Bronchial epithelial cell (primary cell): ENCODE results near the gene YIF1B. TPM values are rescaled to one million over a fixed set of nuclear protein-coding genes. Genes with fewer than 3 reads are reported as not detected.

Experiments
- DNase-seq: peaks from one replicate; pipeline ENCODE4 v3.0.0-alpha.2; 2010; ENCODE audit warnings: low read depth
- FAIRE-seq: peaks from 2 replicates; lab custom pipeline; 2011; peaks lifted over from hg19 to GRCh38; lab: Jason Lieb, UNC
- H3K27me3 ChIP-seq: 2 replicates; pipeline ENCODE4 v1.5.1; 2011; ENCODE audit warnings: low read length; ENCODE audit not compliant: control insufficient read depth, insufficient read depth
- H3K36me3 ChIP-seq: 2 replicates; pipeline ENCODE4 v1.5.1; 2011; ENCODE audit warnings: low read length; ENCODE audit not compliant: control insufficient read depth, insufficient read depth
- H3K4me3 ChIP-seq: 2 replicates; pipeline ENCODE4 v1.5.1; 2011; ENCODE audit warnings: mild to moderate bottlenecking, low read depth, low read length, control low read depth
- total RNA-seq: library from RNA; depleted of rRNA; stranded (reverse); fragments of >200 nt; gene quantifications from 2 replicates; pipeline ENCODE4 v1.2.1, GENCODE V29; 2014
- TF ChIP-seq, protein P1 (sequence below): IDR thresholded peaks from 2 replicates; pipeline ENCODE4 v1.5.1; 2011; ENCODE audit warnings: mild to moderate bottlenecking, moderate library complexity, low read length, control low read depth, inconsistent platforms; ENCODE audit not compliant: insufficient read depth, severe bottlenecking

Gene YIF1B
- total RNA-seq, 1 donor from 2014 or later: 30.0 TPM

DNA sequence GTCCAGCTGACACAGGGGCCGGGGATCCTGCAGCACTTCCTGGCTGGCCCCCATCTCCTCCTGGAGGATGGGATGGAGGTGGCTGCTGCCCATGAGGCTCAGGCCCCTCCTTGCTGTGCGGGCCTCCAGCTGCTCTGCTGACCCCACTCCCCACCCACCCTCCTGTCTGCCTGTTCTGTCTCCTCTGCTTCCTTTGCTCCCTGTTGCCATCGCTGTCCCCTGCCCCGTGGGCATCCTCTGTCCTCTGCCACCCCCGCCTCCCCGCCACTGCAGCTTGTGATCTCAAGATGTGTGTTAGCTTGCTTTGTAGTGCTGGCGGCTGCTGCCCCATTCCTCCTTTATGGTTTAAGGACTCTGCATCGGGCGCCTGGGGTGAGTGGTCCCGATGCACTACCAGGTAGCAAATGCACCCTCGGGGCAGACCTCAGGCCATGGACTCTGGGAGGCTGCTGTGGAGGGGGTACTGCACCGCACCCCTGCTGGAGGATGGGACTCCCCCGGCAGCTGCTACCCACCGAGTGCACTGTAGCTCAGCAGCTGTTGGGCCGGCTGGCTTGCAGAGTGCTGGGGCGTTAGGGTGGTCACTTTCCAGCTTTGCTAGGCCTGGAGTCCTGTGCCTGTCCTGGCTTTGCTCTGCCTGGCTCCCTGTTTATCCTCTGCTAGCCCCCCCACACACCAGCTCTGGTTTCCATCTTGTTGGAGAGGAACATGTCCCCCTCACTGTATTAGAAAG, 27.5 kb downstream of the YIF1B start:
- Histone ChIP-seq H3K27me3 (no peaks in the 10 kb centered on the region), H3K4me3 (no peak overlapping the region), H3K36me3 (peaks cover 54% of the 10 kb centered on the region)
- FAIRE-seq (no peak), DNase-seq (no peak)
- TF ChIP-seq, protein P1, sequence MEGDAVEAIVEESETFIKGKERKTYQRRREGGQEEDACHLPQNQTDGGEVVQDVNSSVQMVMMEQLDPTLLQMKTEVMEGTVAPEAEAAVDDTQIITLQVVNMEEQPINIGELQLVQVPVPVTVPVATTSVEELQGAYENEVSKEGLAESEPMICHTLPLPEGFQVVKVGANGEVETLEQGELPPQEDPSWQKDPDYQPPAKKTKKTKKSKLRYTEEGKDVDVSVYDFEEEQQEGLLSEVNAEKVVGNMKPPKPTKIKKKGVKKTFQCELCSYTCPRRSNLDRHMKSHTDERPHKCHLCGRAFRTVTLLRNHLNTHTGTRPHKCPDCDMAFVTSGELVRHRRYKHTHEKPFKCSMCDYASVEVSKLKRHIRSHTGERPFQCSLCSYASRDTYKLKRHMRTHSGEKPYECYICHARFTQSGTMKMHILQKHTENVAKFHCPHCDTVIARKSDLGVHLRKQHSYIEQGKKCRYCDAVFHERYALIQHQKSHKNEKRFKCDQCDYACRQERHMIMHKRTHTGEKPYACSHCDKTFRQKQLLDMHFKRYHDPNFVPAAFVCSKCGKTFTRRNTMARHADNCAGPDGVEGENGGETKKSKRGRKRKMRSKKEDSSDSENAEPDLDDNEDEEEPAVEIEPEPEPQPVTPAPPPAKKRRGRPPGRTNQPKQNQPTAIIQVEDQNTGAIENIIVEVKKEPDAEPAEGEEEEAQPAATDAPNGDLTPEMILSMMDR: no peak

GRCh38 chr19:38287604-38288003, 28.1 kb downstream of the YIF1B start:
- TF ChIP-seq, protein P1: no peak
- no peak for DNase-seq
- Histone ChIP-seq H3K27me3 (no peaks in the 10 kb centered on the region), H3K36me3 (peaks cover 51% of the 10 kb centered on the region), H3K4me3 (no peak overlapping the region)
- no peak for FAIRE-seq

DNA sequence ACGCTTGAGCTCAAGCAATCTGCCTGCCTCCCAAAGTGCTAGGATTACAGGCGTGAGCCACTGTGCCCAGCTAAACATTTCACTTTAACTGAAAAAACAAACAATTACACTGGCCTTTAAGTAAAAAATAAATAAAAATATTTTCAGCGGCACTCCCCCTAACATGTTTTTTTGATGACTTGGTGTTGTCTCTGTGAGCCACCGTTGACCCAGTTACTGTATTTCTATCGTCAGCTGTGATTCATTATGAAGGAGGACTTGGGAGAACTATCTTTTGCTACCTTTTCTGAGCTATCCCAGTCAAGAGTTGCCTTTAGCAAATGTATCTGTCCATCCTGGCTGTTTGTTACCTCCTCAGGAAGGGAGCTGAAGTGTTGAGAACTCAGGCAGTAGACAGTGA, 30.2 kb downstream of the YIF1B start:
- FAIRE-seq (no peak), DNase-seq (no peak)
- Histone ChIP-seq H3K4me3 (no peak overlapping the region), H3K27me3 (no peaks in the 10 kb centered on the region), H3K36me3 (peaks cover 37% of the 10 kb centered on the region)
- TF ChIP-seq, protein P1: no peak

- peaks cover 39% of the 10 kb centered on the region for H3K36me3 ChIP-seq
- no peaks in the 10 kb centered on the region for H3K27me3 ChIP-seq
- no peak overlapping the region for H3K4me3 ChIP-seq
- no peak for DNase-seq
- no peak for FAIRE-seq
- TF ChIP-seq, protein P1: no peak
Measured at GRCh38 chr19:38284422-38284821, 31.3 kb downstream of the YIF1B start.

GRCh38 chr19:38283271-38283670, 32.5 kb downstream of the YIF1B start:
- TF ChIP-seq, protein P1: no peak
- no peak for FAIRE-seq
- no peaks in the 10 kb centered on the region for H3K27me3 ChIP-seq
- DNase-seq: no peak
- H3K4me3 ChIP-seq: no peak overlapping the region
- H3K36me3 ChIP-seq: peaks cover 33% of the 10 kb centered on the region
